ENCODE results near the gene CLEC10A.
"Not testable (repeated sequence)": the region's sequence is repeated elsewhere in the genome, so short reads cannot be mapped to it uniquely, and the experiment has no call there.

The CLEC10A gene, protein sequence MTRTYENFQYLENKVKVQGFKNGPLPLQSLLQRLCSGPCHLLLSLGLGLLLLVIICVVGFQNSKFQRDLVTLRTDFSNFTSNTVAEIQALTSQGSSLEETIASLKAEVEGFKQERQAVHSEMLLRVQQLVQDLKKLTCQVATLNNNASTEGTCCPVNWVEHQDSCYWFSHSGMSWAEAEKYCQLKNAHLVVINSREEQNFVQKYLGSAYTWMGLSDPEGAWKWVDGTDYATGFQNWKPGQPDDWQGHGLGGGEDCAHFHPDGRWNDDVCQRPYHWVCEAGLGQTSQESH

DNA sequence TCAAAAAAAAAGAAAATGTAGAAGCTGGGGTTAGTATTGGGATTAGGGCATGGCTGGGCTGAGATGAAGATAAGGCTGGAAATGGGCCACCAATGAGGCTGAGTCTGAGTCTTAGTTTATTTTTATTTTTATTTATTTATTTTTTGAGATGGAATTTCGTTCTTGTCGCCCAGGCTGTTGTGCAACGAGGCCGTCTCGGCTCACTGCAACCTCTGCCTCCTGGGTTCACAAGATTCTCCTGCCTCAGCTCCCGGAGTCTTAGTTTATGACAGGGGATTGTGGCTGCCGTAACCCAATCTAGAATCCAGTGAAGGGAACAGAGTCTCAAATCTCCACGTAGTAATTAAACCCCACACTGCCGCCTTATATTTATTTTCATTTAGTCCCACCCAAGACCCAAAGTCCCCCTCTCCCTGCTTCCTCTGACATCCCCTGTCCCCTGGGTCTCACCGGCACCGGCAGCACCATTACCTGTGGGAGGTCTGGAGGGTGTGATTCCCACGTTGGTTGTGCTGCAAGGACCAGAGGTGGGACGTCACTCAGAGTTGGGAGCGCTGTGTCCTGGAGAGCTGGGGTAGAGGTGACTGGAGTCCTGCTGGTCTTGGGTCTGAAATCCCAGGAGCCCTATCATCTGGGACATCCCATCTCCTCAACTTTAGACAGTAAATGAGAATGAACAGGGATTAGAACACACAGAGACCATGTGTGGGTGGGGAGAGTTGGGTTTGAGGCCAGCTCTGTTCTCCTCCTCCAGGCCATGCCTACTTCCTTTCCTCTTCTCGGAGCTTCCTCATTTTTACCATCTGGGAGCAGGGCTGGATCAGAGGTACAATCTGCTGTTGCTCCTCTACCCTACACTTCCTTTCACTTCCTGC, at the start of gene CLEC10A:
Gene CLEC10A, minus strand, starts transcription at position 671 of the 875 bp plus-strand sequence. CDS start 1,439 bp downstream, outside the sequence.
- DNase-seq: no peak

GRCh38 chr17:7129311-7129710, 49.3 kb upstream of the CLEC10A start:
- DNase-seq: no peak

DNA sequence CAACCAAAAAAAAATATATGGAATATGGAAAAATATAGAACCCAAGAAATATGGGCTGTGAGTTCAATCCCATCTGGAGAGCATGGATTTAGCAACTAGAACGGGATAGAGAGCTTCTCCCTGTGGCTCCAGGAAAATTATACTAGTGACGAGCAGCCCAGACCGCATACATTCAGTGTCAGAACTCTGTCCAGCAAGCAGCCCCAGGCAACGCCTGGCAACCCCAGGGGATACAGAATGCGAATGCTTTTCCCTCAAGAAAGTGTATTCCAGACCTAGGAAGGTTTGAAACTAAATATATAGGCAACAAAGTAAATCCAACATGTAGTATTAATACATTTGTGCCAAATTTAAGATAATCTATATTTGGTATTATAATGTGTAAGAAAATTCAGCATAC, 48.1 kb upstream of the CLEC10A start:
- no peak for DNase-seq

DNA sequence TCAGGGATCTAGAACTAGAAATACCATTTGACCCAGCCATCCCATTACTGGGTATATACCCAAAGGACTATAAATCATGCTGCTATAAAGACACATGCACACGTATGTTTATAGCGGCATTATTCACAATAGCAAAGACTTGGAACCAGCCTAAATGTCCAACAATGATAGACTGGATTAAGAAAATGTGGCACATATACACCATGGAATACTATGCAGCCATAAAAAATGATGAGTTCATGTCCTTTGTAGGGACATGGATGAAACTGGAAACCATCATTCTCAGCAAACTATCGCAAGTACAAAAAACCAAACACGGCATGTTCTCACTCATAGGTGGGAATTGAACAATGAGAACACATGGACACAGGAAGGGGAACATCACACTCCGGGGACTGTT, 47.5 kb upstream of the CLEC10A start:
- DNase-seq: not testable (repeated sequence)

DNA sequence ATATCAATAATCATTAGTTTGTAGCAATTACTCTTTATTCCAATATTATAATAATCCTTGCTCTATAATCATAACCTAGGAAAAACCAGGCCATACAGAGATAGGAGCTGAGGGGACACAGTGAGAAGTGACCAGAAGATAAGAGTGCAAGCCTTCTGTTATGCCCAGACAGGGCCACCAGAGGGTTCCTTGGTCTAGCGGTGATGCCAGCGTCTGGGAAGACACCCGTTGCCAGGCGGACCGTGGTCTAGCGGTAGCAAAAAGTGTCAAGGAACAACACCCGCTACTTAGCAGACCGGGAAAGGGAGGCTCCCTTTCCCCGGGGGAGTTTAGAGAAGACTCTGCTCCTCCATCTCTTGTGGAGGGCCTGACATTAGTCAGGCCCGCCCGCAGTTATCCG, 46.3 kb upstream of the CLEC10A start:
- not testable (repeated sequence) for DNase-seq

DNA sequence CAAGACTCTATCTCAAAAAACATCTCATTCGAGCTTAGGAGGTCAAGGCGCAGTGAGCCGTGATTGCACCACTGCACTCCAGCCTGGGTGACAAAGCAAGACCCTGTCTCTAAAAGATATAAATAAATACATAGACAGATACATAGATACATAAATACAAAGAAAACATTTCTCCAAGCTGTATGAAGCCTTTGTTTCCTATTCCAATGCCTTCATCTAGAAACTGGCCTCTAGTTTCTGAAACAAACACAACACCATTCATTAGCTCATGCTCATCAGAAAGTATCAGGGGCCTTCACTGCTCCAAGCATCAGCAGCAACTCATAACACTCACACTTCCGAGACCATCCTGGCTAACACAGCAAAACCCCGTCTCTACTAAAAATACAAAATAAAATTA, 44.9 kb upstream of the CLEC10A start:
- no peak for DNase-seq

- DNase-seq: no peak
Observed at GRCh38 chr17:7123844-7124243, 43.8 kb upstream of the CLEC10A start.

- no peak for DNase-seq
Observed at GRCh38 chr17:7122381-7122780, 42.3 kb upstream of the CLEC10A start.

DNA sequence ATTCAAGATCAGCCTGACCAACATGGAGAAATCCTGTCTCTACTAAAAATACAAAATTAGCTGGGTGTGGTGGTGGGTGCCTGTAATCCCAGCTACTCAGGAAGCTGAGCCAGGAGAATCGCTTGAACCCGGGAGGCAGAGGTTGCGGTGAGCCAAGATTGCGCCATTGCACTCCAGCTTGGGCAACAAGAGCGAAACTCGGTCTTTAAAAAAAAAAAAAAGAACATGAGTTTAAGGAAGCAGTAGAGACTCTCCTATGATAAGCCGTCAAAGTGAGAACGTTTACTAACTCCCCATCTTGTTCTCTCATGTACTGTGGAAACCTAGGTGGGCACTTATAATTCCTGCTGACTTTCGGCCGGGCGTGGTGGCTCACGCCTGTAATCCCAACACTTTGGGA, 40.6 kb upstream of the CLEC10A start:
- DNase-seq: not testable (repeated sequence)

DNA sequence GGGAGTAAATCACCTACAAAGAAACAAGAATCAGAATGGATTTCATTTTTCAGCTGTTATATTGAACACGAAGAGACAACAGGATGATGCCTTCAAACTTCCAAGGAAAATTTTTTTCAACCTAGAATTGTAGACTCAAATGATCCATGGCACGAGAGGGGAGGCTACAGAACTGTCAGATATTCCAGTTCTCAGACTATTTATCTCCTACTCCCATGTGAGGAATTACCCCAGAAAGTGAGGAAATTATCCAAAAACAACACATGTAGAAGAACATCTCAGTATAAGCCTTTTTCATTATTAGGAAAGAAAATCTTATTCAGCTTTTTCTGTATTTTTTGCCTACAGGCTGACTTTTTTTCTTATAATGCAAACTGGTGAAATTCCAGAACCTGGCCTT, 40.1 kb upstream of the CLEC10A start:
- no peak for DNase-seq

- DNase-seq: no peak
Observed at GRCh38 chr17:7119314-7119713, 39.3 kb upstream of the CLEC10A start.

DNA sequence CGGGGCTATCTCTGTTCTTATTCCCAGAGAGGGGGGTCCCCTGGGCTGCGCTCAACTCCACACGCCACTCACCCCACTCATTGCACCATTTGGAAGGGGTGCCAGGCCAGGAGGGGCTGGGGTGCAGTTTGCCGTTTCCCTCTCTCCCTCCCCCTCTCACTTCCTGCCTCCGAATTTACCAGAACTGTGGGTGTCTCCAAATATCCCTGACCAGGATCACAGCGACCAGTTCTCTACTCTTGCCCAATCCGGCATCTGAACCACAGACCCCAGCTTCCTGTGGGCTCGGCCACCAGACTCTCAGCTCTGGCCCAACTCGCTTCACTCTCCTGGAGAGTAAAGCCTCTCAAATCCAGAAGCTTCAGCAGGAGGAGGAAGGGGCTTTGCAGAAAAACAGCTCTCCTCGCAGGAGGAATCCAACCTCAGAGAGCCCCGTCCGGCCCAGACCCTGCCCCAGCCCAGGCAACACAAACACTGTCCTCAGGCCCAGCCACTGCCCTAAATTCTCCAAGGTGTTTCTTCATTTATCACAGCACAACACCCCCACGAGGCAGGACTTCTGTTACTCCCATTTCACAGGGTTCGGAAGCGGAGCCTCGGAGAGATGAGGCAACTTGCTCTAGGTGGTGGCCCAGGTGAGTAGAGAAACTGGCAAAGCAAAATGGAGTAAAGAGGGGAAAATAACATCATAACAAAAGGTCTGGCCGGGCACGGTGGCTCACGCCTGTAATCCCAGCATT, 35.0 kb upstream of the CLEC10A start:
- peak in 9 of 56 donors; percentile 10 to 32 (median 18) for DNase-seq

GRCh38 chr17:7114241-7114874, 34.3 kb upstream of the CLEC10A start, which contains the start of gene ASGR2:
ASGR2 (minus strand) TSS chr17:7114822; CDS start chr17:7114240, 582 bp downstream.
- DNase-seq: no peak

DNA sequence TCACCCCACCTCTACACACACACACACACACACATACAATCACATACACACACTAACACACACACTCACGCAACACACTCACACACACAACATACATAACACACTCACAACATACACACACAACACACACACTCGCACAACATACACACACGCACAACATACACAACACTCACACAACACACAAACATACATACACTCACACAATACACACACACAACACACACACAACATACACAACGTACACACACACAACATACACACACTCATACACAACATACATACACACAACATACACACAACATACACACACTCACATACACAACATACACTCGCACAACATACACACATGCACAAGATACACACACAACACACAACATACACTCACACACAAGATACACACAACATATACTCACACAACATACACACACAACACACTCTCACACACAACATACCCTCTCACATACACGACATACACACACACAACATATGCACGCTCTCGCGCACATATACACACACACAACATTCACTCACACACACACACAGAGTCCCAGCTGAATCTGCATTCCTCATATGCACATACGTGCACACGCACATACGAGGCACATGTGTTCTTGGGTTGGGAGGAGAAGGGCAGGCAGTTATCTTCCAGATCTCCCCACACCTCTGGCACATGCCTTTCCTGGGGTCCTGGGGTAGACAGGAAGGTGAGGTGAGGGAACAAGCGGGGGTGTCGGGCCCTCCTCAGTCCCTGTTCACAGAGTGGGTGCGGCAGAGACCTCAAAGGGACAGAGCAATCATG, 33.4 kb upstream of the CLEC10A start:
- no peak for DNase-seq

DNA sequence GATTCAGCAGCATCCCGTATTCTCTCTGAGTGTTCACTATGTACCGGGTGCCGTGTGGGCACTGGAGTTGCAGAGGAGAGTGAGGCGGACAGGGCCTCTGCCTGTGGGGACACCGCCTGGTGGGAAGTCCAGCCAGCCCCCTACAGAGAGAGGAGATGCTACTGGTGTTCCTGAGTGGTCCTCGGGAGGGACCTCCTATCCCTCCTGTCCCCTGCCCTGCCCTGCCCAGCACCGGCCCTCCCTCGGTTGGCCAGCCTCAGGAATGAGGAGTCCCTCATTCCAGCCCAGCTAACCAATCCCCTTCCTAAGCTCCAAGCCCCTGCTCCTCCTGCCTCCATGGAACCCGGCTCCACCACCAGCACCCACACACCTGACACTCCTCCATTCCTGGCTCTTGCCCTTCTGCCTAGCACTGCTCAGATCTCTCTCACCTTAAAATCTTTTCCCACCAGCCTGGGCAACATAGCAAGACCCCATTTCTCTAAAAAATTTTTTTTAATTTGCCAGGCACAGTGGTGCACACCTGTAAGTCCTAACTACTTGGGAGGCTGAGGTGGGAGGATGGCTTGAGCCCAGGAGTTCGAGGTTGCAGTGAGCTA, 32.6 kb upstream of the CLEC10A start:
- DNase-seq: no peak

DNA sequence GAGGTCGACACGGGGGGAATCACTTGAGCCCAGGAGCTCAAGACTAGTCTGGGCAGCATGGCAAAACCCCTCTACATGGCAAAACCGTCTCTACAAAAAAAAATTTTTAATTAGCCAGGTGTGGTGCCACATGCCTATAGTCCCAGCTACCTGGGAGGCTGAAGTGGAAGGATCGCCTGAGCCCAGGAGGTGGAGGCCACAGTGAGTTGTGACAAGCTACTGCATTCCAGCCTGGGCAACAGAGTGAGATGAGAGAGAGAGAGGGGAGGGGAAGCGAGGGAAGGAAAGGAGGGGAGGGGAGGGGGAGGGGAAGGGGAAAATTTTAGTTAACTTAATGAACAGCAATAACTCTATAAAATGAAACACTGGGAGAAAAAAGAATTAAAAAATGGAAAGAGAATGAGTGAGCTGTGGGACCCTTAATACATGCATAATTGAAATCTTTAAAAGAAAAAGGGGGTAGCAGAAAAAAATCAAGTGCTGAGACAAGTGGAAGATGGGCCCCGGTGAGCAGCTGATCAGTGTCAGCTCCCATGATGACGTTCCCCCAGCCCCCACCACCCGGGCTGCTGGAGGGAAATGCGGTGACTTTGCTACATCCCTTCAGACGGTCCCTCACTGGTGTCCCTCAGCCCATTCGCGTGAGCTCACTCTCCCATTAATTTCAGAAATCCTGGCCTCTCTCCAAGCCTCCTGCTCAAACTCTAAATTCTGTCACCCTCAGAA, 31.9 kb upstream of the CLEC10A start:
- DNase-seq: peak in 1 of 56 donors; percentile 17

DNA sequence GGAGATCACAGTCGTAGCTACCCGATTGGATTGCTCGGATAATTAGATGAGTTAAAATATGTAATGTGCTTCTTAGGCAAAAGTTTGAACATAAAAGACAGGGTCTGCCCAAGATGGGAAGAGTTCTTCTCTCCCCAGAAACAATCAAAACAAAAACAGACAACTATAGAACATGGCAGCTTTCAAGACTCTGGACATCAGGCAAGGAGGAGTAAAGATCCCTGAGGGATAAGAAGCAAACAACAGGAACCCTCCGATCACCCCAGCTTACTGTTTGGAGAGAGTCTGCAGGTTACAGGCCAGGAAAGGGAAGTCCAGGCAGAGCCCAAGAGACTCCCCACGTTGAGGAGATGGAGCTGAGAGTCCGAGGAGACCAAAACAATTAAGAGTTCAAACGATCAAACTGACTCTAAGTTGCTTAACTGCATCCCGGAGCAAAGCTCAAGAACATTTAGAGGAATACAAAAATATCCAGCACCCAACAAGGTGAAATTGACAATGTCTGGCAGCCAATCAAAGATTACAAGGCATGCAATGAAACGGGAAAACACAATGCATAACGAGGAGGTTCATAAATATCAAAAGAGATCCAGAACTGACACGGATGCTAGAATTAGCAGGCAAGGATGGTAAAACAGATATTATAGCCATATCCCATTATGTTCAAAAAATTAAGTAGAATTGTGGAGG, 30.7 kb upstream of the CLEC10A start:
- no peak for DNase-seq

DNA sequence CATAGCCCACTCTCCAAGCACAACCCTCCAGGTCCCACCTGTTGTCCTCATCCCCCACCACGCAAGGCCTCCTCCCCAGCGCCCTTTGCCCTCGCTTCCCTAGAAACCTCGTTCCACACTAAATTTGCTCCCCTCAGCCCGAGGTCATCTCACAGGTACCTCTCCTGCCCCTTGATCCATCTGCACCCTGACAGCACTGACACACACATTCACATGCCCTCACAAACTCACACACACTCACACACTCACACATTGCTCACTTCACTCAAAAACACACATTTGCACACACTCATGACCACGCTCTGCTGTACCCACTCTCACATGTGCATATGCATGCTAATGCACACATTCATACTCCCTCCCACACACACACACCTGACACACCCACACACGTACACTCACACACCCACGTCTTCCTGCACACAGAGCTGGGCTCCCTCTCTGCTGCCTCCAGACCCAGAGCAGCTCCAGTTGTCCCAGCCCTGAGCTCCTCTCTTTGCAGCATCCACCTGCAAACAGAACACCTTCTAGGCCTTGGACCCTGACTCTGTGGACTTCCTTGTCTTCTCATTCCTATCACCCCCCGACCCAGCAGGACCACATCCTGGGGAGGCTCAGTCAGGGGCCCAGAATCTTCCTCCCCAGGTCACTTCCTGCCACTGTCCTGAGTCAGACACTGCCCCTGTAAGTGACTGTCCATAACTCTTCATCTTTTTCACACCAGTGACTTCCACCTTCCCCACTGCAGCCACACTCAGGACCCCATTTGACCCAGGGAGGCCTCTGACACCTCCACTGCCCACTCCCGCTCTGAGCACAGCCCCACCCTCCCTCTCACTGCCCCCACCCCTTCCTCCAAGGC, 29.6 kb upstream of the CLEC10A start:
- no peak for DNase-seq

All from nucleus accumbens (tissue), 56 donors.